ENCODE data around the gene FADS1. TPM values are rescaled to one million over a fixed set of nuclear protein-coding genes. Genes with fewer than 3 reads are reported as not detected.

The FADS1 gene
- total and polyA plus RNA-seq, 12 donors, result 28.3 to 410 (median 102) TPM

GRCh38 chr11:61761440-61762222 lies 55.2 kb downstream of the FADS1 start:
- 78 to 82% (median 80%) methylated on average over 10 to 11 of the region's 11 CpGs for WGBS, 4 donors
- intact Hi-C loops (cut with DNase I), result no loop called here

GRCh38 chr11:61760946-61761345 lies 55.9 kb downstream of the FADS1 start:
- Histone ChIP-seq H3K4me3 (no peak overlapping the region), H3K9me3 (replicated peaks in 1 of 3) (no peaks in the 10 kb centered on the region), H3K27me3 (no peaks in the 10 kb centered on the region), H3K36me3 (replicated peaks in 1 of 2) (no peaks in the 10 kb centered on the region), H3K4me1 (replicated peaks in 1 of 2) (no peaks in the 10 kb centered on the region), H3K27ac (no peak overlapping the region)
- intact Hi-C loops (cut with DNase I), result no loop called here
- WGBS, 4 donors, result 77 to 88% (median 83%) methylated on average over 7 to 13 of the region's 13 CpGs
- TF ChIP-seq CTCF (IDR thresholded peaks at IDR 0.05) (no peak), POLR2A (IDR thresholded peaks at IDR 0.05) (no peak)
- no peak for DNase-seq

More at GRCh38 chr11:61761440-61762222, 55.2 kb downstream of the FADS1 start:
- no peaks in the 10 kb centered on the region for H3K36me3 ChIP-seq (replicated peaks in 1 of 2)
- H3K4me3 ChIP-seq, result no peak overlapping the region
- H3K4me1 ChIP-seq (replicated peaks in 1 of 2), result no peaks in the 10 kb centered on the region
- no peak overlapping the region for H3K27ac ChIP-seq
- DNase-seq, result no peak
- H3K9me3 ChIP-seq (replicated peaks in 1 of 3), result no peaks in the 10 kb centered on the region
- H3K27me3 ChIP-seq, result no peaks in the 10 kb centered on the region
- TF ChIP-seq CTCF (IDR thresholded peaks at IDR 0.05), result no peak
- no peak for TF ChIP-seq POLR2A (IDR thresholded peaks at IDR 0.05)

GRCh38 chr11:61757213-61757862 lies 59.5 kb downstream of the FADS1 start:
- Histone ChIP-seq H3K36me3 (replicated peaks in 1 of 2) (no peaks in the 10 kb centered on the region), H3K4me1 (replicated peaks in 1 of 2) (peaks cover 3% of the 10 kb centered on the region in 2 donors), H3K27ac (no peak overlapping the region), H3K27me3 (no peaks in the 10 kb centered on the region), H3K9me3 (replicated peaks in 1 of 3) (no peaks in the 10 kb centered on the region), H3K4me3 (no peak overlapping the region)
- no peak for DNase-seq
- TF ChIP-seq POLR2A (IDR thresholded peaks at IDR 0.05), result no peak
- TF ChIP-seq CTCF (IDR thresholded peaks at IDR 0.05), result no peak
- intact Hi-C loops (cut with DNase I), result no loop called here
- WGBS, 4 donors, result 79 to 92% (median 90%) methylated on average over 9 to 15 of the region's 15 CpGs

GRCh38 chr11:61756452-61757212 lies 60.2 kb downstream of the FADS1 start:
- DNase-seq, result no peak
- intact Hi-C loops (cut with DNase I), result no loop called here
- Histone ChIP-seq H3K27ac (no peak overlapping the region), H3K4me3 (no peak overlapping the region), H3K36me3 (replicated peaks in 1 of 2) (no peaks in the 10 kb centered on the region), H3K4me1 (replicated peaks in 1 of 2) (peaks cover 3 to 6% of the 10 kb centered on the region in 2 donors), H3K9me3 (replicated peaks in 1 of 3) (no peaks in the 10 kb centered on the region), H3K27me3 (no peaks in the 10 kb centered on the region)
- TF ChIP-seq CTCF (IDR thresholded peaks at IDR 0.05) (no peak), POLR2A (IDR thresholded peaks at IDR 0.05) (no peak)
- WGBS, 4 donors, result 78 to 83% (median 80%) methylated on average over 6 to 9 of the region's 9 CpGs
